Jurkat, Clone E6-1 (cell line): ENCODE measurements around the gene MYBPC1.
"Not testable (repeated sequence)": the region's sequence is repeated elsewhere in the genome, so short reads cannot be mapped to it uniquely, and the experiment has no call there.

Source experiments
- DNase-seq: peaks from one replicate; pipeline ENCODE4 v3.0.0-alpha.2; 2011; ENCODE audit warnings: low read depth, low spot score
- H3K4me3 ChIP-seq: 2 replicates; pipeline ENCODE4 v1.5.1; 2011; ENCODE audit warnings: mild to moderate bottlenecking, low read length, control low read depth, moderate library complexity

MYBPC1 gene

GRCh38 chr12:101707131-101707782 is 112.5 kb downstream of the MYBPC1 start:
- DNase-seq: no peak
- no peak overlapping the region for H3K4me3 ChIP-seq

GRCh38 chr12:101710288-101710687 is 115.5 kb downstream of the MYBPC1 start:
- no peak for DNase-seq
- H3K4me3 ChIP-seq: no peak overlapping the region

- DNase-seq: no peak
- no peak overlapping the region for H3K4me3 ChIP-seq
Measured at GRCh38 chr12:101713059-101713682, 118.4 kb downstream of the MYBPC1 start.

- DNase-seq: no peak
- H3K4me3 ChIP-seq: no peak overlapping the region
Measured at GRCh38 chr12:101713930-101714329, 119.2 kb downstream of the MYBPC1 start.

GRCh38 chr12:101714877-101715444 is 120.2 kb downstream of the MYBPC1 start:
- DNase-seq: no peak
- H3K4me3 ChIP-seq: no peak overlapping the region

- DNase-seq: no peak
- H3K4me3 ChIP-seq: no peak overlapping the region
Measured at GRCh38 chr12:101719566-101719965, 124.8 kb downstream of the MYBPC1 start.

- H3K4me3 ChIP-seq: no peak overlapping the region
- no peak for DNase-seq
Measured at GRCh38 chr12:101720118-101720517, 125.3 kb downstream of the MYBPC1 start.

GRCh38 chr12:101722392-101722791 is 127.6 kb downstream of the MYBPC1 start:
- H3K4me3 ChIP-seq: no peak overlapping the region
- no peak for DNase-seq

GRCh38 chr12:101727098-101727497 is 132.3 kb downstream of the MYBPC1 start:
- DNase-seq: no peak
- H3K4me3 ChIP-seq: no peak overlapping the region

- DNase-seq: no peak
- H3K4me3 ChIP-seq: no peak overlapping the region
Measured at GRCh38 chr12:101729842-101730241, 135.1 kb downstream of the MYBPC1 start.

- no peak overlapping the region for H3K4me3 ChIP-seq
Measured at GRCh38 chr12:101732318-101732717, 137.5 kb downstream of the MYBPC1 start.

GRCh38 chr12:101733166-101733565 is 138.4 kb downstream of the MYBPC1 start:
- no peak overlapping the region for H3K4me3 ChIP-seq
- no peak for DNase-seq

More at GRCh38 chr12:101732318-101732717, 137.5 kb downstream of the MYBPC1 start:
- no peak for DNase-seq

- DNase-seq, H3K4me3 ChIP-seq: not testable (repeated sequence)
Measured at GRCh38 chr12:101734482-101734881, 139.7 kb downstream of the MYBPC1 start.
